ENCODE results near the gene PIK3C2A.

Gene PIK3C2A

DNA sequence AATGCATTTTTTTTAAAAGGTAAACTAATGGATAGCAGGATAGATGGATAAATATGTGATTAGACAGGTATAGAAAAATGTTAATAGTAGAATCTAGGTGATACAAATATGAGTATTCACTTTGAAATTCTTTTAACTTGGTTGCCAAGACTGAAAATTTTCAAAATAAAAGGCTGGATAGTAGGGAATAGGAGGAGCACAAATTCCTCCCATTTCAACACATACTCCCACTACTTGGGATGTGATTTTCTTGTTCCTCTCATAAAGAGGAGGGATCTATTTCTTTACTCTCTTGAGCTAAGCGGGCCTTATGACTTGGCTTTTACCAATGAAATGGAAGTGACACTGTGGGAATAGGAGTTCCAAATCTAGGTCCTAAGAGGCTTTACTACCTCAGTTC lies 35.9 kb downstream of the PIK3C2A start:
- H3K4me3 ChIP-seq (replicated peaks in 1 of 2; ENCODE audit: low read depth in 2 of 2, low read length in 2 of 2), result no peak overlapping the region
- peak; percentile 53 to 58 for DNase-seq (ENCODE audit: low read depth in 2 of 2)

DNA sequence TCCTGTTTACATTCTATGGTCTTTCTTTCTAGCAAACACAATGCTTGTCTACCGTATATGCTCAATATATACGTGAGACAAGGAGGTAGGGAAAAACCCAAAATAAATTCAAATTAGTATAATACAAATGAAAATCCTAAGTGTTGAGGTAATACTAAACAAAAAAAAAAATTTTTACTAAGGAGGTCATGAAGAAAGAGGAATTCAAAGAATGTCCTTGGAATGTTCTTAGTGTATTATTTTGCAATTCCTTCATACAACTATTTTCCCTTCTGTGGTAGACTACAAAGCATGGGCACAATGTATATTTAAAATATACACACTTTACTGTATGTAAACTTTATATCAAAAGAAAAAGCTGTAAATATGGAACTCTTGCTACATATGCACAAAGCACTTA lies 36.4 kb downstream of the PIK3C2A start:
- H3K4me3 ChIP-seq (replicated peaks in 1 of 2; ENCODE audit: low read depth in 2 of 2, low read length in 2 of 2), result no peak overlapping the region
- DNase-seq (ENCODE audit: low read depth in 2 of 2), result peak; percentile 71 to 84
- TF ChIP-seq, protein P1, sequence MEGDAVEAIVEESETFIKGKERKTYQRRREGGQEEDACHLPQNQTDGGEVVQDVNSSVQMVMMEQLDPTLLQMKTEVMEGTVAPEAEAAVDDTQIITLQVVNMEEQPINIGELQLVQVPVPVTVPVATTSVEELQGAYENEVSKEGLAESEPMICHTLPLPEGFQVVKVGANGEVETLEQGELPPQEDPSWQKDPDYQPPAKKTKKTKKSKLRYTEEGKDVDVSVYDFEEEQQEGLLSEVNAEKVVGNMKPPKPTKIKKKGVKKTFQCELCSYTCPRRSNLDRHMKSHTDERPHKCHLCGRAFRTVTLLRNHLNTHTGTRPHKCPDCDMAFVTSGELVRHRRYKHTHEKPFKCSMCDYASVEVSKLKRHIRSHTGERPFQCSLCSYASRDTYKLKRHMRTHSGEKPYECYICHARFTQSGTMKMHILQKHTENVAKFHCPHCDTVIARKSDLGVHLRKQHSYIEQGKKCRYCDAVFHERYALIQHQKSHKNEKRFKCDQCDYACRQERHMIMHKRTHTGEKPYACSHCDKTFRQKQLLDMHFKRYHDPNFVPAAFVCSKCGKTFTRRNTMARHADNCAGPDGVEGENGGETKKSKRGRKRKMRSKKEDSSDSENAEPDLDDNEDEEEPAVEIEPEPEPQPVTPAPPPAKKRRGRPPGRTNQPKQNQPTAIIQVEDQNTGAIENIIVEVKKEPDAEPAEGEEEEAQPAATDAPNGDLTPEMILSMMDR (IDR thresholded peaks at IDR 0.05; ENCODE audit: low read depth, low read length), result no peak

More for the DNA sequence above, 35.9 kb downstream of the PIK3C2A start:
- TF ChIP-seq, protein P1 (IDR thresholded peaks at IDR 0.05; ENCODE audit: low read depth, low read length), result no peak

DNA sequence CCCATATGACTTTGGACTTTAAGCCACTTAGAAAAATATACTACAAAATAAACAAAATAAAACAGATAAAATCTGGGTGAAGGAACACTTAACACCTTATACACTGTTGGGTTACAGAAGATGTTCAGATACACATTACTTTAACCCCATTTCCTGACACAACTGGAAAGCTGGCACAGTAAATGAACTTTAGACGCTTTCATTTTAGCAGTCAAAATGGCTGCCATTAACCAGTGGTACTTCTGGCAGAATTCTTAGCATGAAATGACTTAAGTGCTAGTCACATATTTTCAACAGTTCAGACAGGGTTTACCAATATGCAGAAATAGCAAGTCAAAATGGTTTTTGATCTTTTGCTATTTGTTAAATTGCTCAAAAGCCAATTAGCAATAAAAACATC lies 37.9 kb downstream of the PIK3C2A start:
- peak in 1 of 2 donors; percentile 16 for DNase-seq (ENCODE audit: low read depth in 2 of 2)
- no peak overlapping the region for H3K4me3 ChIP-seq (replicated peaks in 1 of 2; ENCODE audit: low read depth in 2 of 2, low read length in 2 of 2)
- TF ChIP-seq, protein P1 (IDR thresholded peaks at IDR 0.05; ENCODE audit: low read depth, low read length), result no peak

DNA sequence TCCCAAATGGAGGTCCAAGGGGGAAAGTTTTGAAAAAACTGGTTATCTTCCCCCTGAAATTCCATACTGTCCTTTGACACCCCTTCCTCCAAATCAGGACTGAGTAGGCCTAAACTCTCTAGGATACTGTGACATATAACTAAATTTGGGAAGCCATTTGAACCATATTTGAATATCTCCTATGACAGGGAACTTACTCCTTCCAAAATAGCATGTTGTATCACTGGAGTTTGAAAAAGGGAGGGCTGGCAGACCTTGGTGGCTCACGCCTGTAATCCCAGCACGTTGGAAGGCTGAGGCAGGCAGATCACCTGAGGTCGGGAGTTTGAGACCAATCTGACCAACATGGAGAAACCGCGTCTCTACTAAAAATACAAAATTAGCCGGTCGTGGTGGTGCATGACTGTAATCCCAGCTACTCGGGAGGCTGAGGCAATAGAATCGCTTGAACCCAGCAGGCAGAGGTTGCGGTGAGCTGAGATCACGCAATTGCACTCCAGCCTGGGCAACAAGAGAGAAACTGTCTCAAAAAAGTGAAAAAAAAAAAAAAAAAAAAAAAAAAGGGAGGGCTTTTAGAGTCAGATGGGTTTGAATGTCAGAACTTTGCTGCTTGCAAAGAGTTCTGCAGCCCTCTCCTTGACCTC lies 42.4 kb downstream of the PIK3C2A start:
- DNase-seq (ENCODE audit: low read depth in 2 of 2), result no peak
- TF ChIP-seq, protein P1 (IDR thresholded peaks at IDR 0.05; ENCODE audit: low read depth, low read length), result no peak
- no peak overlapping the region for H3K4me3 ChIP-seq (replicated peaks in 1 of 2; ENCODE audit: low read depth in 2 of 2, low read length in 2 of 2)

DNA sequence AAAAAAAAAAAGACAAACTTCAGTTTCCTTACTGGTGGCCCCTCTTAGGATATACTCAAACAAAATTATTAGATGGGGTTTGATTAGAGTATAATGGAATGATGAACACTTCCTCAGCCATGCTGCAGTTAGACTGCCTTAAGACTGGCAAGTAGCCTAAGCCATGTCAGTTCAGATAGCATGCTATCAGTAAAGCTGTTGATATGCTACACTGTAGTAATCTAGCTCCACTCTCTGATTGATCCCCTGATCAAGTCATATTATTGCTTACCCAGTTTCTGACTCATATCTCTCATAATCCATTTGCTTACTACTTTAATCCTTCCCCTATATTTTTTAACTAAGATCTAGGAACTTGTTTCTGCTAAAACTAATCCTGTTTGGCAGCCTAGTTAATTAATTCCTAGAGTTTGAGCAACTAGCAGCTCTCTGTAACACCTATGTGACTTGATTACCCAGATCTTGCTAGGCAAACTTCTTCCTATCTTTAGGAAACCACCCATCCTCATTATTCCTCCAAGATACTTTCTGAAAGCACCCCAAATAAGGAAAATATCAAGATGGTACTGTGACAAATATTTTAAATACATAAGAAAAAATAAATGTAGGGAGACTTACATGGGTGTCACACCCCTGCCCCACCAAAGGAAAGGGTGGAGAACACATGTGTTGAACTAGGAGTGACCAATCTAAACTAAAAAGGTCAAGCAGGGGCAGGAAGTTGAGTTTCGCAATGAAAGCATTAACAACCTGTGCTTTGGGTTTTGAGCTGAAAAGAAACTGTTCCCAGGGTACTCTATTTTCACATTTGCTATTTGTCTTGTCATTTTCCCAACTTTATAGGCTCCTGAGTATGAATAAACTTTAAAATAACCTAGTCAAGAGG lies 43.2 kb downstream of the PIK3C2A start:
- TF ChIP-seq, protein P1 (IDR thresholded peaks at IDR 0.05; ENCODE audit: low read depth, low read length), result no peak
- peak; percentile 21 to 44 for DNase-seq (ENCODE audit: low read depth in 2 of 2)
- H3K4me3 ChIP-seq (replicated peaks in 1 of 2; ENCODE audit: low read depth in 2 of 2, low read length in 2 of 2), result no peak overlapping the region

DNA sequence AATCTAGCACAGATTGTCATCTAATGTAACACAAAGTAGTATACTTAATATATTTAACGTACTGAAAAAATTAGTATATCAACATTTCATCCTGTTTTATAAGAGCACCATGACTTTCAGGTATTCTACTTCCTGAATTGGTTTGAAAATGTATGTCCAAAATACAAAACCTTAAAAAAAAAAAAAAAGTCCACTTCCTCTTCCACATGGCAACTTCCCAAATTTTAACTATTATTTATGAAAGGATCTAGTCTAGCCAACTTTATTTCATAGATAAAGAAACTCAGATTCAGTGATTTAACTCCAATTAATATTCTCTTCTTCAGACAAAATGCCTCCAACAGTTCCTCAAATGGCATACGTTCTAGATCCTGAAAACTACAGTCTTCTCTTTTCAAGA lies 44.0 kb downstream of the PIK3C2A start:
- no peak for DNase-seq (ENCODE audit: low read depth in 2 of 2)
- TF ChIP-seq, protein P1 (IDR thresholded peaks at IDR 0.05; ENCODE audit: low read depth, low read length), result no peak
- H3K4me3 ChIP-seq (replicated peaks in 1 of 2; ENCODE audit: low read depth in 2 of 2, low read length in 2 of 2), result no peak overlapping the region
